Neural cell (in vitro differentiated cells): ENCODE data around the gene JAZF1.

Source experiments
- EP300 ChIP-seq: fragments of 450-650 bp; conservative IDR thresholded peaks from 2 replicates; pipeline ENCODE4 v1.6.1; 2014; ENCODE audit warnings: antibody characterized with exemption, mild to moderate bottlenecking, moderate library complexity; ENCODE audit not compliant: poor library complexity, severe bottlenecking
- SMC3 ChIP-seq: fragments of 450-650 bp; conservative IDR thresholded peaks from 2 replicates; pipeline ENCODE4 v1.6.1; 2014; ENCODE audit warnings: antibody characterized with exemption, mild to moderate bottlenecking, moderate library complexity; ENCODE audit not compliant: poor library complexity
- TF ChIP-seq, protein P1 (sequence below): fragments of 450-650 bp; IDR thresholded peaks from 2 replicates; pipeline ENCODE4 v1.5.1; 2014; ENCODE audit warnings: antibody characterized with exemption, mild to moderate bottlenecking, moderate library complexity; ENCODE audit not compliant: poor library complexity, severe bottlenecking

DNA sequence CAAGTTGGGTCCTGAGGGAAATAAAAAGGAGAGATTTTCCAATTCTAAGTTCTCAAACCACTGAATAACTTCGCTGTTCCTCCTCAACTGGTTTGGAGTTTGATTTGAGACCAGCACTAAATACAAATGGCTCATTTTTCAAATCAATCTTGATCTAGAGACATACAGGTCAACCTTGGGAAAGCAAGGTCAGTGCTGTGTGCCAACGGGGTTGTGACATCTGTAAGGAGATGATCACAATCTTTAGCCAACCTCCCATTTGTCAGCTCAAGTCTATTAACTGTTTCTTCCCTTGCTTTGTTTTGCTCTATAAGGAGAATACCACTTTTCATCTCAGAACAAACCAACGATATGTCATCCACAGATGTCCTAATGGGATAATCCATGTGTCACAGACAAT lies 309.5 kb downstream of the JAZF1 start:
- TF ChIP-seq EP300 (no peak), SMC3 (no peak)
- TF ChIP-seq, protein P1, sequence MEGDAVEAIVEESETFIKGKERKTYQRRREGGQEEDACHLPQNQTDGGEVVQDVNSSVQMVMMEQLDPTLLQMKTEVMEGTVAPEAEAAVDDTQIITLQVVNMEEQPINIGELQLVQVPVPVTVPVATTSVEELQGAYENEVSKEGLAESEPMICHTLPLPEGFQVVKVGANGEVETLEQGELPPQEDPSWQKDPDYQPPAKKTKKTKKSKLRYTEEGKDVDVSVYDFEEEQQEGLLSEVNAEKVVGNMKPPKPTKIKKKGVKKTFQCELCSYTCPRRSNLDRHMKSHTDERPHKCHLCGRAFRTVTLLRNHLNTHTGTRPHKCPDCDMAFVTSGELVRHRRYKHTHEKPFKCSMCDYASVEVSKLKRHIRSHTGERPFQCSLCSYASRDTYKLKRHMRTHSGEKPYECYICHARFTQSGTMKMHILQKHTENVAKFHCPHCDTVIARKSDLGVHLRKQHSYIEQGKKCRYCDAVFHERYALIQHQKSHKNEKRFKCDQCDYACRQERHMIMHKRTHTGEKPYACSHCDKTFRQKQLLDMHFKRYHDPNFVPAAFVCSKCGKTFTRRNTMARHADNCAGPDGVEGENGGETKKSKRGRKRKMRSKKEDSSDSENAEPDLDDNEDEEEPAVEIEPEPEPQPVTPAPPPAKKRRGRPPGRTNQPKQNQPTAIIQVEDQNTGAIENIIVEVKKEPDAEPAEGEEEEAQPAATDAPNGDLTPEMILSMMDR: no peak
